K562 (cell line): ENCODE results near the gene CPNE8. TPM values are rescaled to one million over a fixed set of nuclear protein-coding genes. Genes with fewer than 3 reads are reported as not detected.

Experiments used
- ATAC-seq: fragments of 200-7000 bp; cut with Tn5 transposase; 3 replicates; pipeline ENCODE4 v1.9.1; 2020; ENCODE audit warnings: moderate library complexity
- BruUV-seq: library from RNA; stranded (reverse); fragments of 400-500 nt; replicated peaks from 2 replicates; lab custom pipeline; 2021; lab: Mats Ljungman, UMichigan
- CTCF ChIA-PET: fragments of 300-600 bp; formaldehyde crosslinking; extraction: SDS; loops from one replicate; lab custom pipeline; 2021; ENCODE audit warnings: low intra/inter-chr PET ratio; lab: Yijun Ruan, JAX
- POLR2A ChIA-PET: fragments of 300-600, 350-650 bp; sonication (Branson Sonifier 250); formaldehyde crosslinking; extraction: SDS; loops from one replicate; lab custom pipeline; 2021; ENCODE audit warnings: antibody characterized with exemption, inconsistent platforms; lab: Yijun Ruan, JAX
- DNase-seq, 4 experiments: peaks; one replicate each; pipeline versions ENCODE4 v3.0.0 to v3.0.0-alpha.2; 2011 to 2018; ENCODE audit warnings: low spot score in 3 of 4, mixed read lengths in 3 of 4; ENCODE audit errors: extremely low read depth in 1 of 4
- FAIRE-seq: peaks from 2 replicates; lab custom pipeline; 2011; peaks lifted over from hg19 to GRCh38; lab: Jason Lieb, UNC
- H2AFZ ChIP-seq: 2 replicates; pipeline ENCODE4 v1.6.0; 2011; ENCODE audit warnings: low read depth, low read length, control low read depth, inconsistent platforms
- H3K27ac ChIP-seq: fragments of 200-600 bp; 3 replicates; pipeline ENCODE4 v1.8.0; 2011; ENCODE audit warnings: low read depth, mild to moderate bottlenecking, control low read depth, inconsistent platforms, low read length, moderate library complexity, mixed read lengths; ENCODE audit errors: extremely low read depth
- H3K27me3 ChIP-seq, 2 experiments: fragments of 300-600 bp in 1 of 2; 2 replicates in 1 of 2; 3 replicates in 1 of 2; pipeline versions ENCODE4 v1.6.0 to v1.8.0; 2011; ENCODE audit warnings: inconsistent platforms in 2 of 2, low read length in 2 of 2, mild to moderate bottlenecking in 1 of 2, mixed read lengths in 1 of 2, moderate library complexity in 1 of 2; ENCODE audit not compliant: control insufficient read depth in 2 of 2, insufficient read depth in 2 of 2
- H3K36me3 ChIP-seq: fragments of 300-600 bp; 3 replicates; pipeline ENCODE4 v1.8.0; 2011; ENCODE audit warnings: mild to moderate bottlenecking, low read length, inconsistent platforms; ENCODE audit not compliant: control insufficient read depth, insufficient read depth
- H3K4me1 ChIP-seq, 2 experiments: fragments of 200-600 bp in 1 of 2; replicated peaks in 1 of 2; 2 replicates in 1 of 2; 3 replicates in 1 of 2; pipeline versions ENCODE4 v1.5.1 to v1.8.0; 2011; ENCODE audit warnings: inconsistent platforms in 2 of 2, low read length in 2 of 2, mild to moderate bottlenecking in 1 of 2, mixed read lengths in 1 of 2, moderate library complexity in 1 of 2; ENCODE audit not compliant: control insufficient read depth in 2 of 2, insufficient read depth in 2 of 2
- H3K4me2 ChIP-seq: 2 replicates; pipeline ENCODE4 v1.6.1; 2011; ENCODE audit warnings: low read length, control low read depth, inconsistent platforms, mixed read lengths; ENCODE audit not compliant: insufficient read depth
- H3K4me3 ChIP-seq: fragments of 200-600 bp; sonication (generic), shearing (Covaris generic); 2 replicates; pipeline ENCODE4 v1.5.1; 2016; ENCODE audit warnings: control low read depth, inconsistent platforms
- H3K79me2 ChIP-seq: fragments of 200-600 bp; 3 replicates; pipeline ENCODE4 v1.8.0; 2011; ENCODE audit warnings: low read length, inconsistent platforms; ENCODE audit not compliant: control insufficient read depth, insufficient read depth
- H3K9ac ChIP-seq, 2 experiments: 2 replicates each; pipeline versions ENCODE4 v1.6.0 to v1.6.1; 2011; ENCODE audit warnings: low read depth in 2 of 2, low read length in 2 of 2, control low read depth in 1 of 2, inconsistent platforms in 1 of 2, mild to moderate bottlenecking in 1 of 2, mixed read lengths in 1 of 2; ENCODE audit not compliant: insufficient read depth in 1 of 2
- H3K9me1 ChIP-seq: one replicate; pipeline ENCODE4 v1.6.0; 2011; ENCODE audit warnings: inconsistent platforms, mild to moderate bottlenecking, low read length, moderate library complexity; ENCODE audit not compliant: control insufficient read depth, insufficient read depth
- H3K9me3 ChIP-seq: replicated peaks from 2 replicates; pipeline ENCODE4 v1.5.1; 2011; ENCODE audit warnings: low read depth, low read length, inconsistent platforms; ENCODE audit not compliant: control insufficient read depth, insufficient read depth
- H4K20me1 ChIP-seq: replicated peaks from 2 replicates; pipeline ENCODE4 v1.6.1; 2011; ENCODE audit warnings: low read length, inconsistent platforms, mixed read lengths; ENCODE audit not compliant: control insufficient read depth, insufficient read depth
- EP300 ChIP-seq: IDR thresholded peaks from 2 replicates; pipeline ENCODE4 v1.6.1; 2012; ENCODE audit warnings: low read length, improper control_type of control experiment
- HDAC6 ChIP-seq: IDR thresholded peaks from 2 replicates; pipeline ENCODE4 v1.6.1; 2012; ENCODE audit warnings: low read depth, mild to moderate bottlenecking, control low read depth, inconsistent platforms, low read length, moderate library complexity
- HEY1 ChIP-seq: fragments of 250-450 bp; sonication (Bioruptor Pico); IDR thresholded peaks from 2 replicates; pipeline ENCODE4 v1.5.0; 2020; ENCODE audit warnings: mild to moderate bottlenecking, moderate library complexity, borderline replicate concordance
- KAT2B ChIP-seq: IDR thresholded peaks from one replicate; pipeline ENCODE4 v1.6.1; 2012; ENCODE audit warnings: low read depth, mild to moderate bottlenecking, control low read depth, inconsistent platforms, low read length, moderate library complexity
- NR1H2 ChIP-seq: sonication (generic); formaldehyde crosslinking; IDR thresholded peaks from 2 replicates; pipeline ENCODE4 v1.4.0; 2020; ENCODE audit warnings: mild to moderate bottlenecking, missing genetic modification reagents
- NR2C1 ChIP-seq, 2 experiments: fragments of 450-650 bp; IDR thresholded peaks; 2 replicates each; pipeline ENCODE4 v1.6.1; 2017; ENCODE audit warnings: mild to moderate bottlenecking in 2 of 2, antibody characterized with exemption in 1 of 2, inconsistent platforms in 1 of 2, missing compliant biosample characterization in 1 of 2, missing genetic modification characterization in 1 of 2
- POLR2AphosphoS5 ChIP-seq: IDR thresholded peaks from 2 replicates; pipeline ENCODE4 v1.6.1; 2011; ENCODE audit warnings: mild to moderate bottlenecking, low read depth, low read length, moderate library complexity; ENCODE audit not compliant: control insufficient read depth, insufficient read depth
- STAT5B ChIP-seq: fragments of 250-450 bp; sonication (Bioruptor Pico); IDR thresholded peaks from 2 replicates; pipeline ENCODE4 v1.8.0; 2021; ENCODE audit warnings: mild to moderate bottlenecking, inconsistent platforms
- ZC3H4 ChIP-seq: sonication (generic); formaldehyde crosslinking; IDR thresholded peaks from 2 replicates; pipeline ENCODE4 v1.9.0; 2021; ENCODE audit warnings: missing genetic modification reagents, borderline replicate concordance
- ZNF174 ChIP-seq: fragments of 250-450 bp; sonication (Bioruptor Pico); IDR thresholded peaks from 2 replicates; pipeline ENCODE4 v1.4.0; 2020; ENCODE audit warnings: mild to moderate bottlenecking
- ZNF785 ChIP-seq: fragments of 250-450 bp; sonication (Bioruptor Pico); IDR thresholded peaks from 2 replicates; pipeline ENCODE4 v1.4.0; 2020; ENCODE audit warnings: mild to moderate bottlenecking
- WGBS: fragments of 100-300 bp; shearing (Covaris generic); methylation state at CpG from one replicate; pipeline ENCODE4 v1.1.6; 2016; ENCODE audit warnings: low coverage, mixed read lengths; ENCODE audit not compliant: insufficient coverage; ENCODE audit errors: missing lambda C conversion rate; 5-methylcytosine and 5-hydroxymethylcytosine counted together
- in situ Hi-C: fragments of 300-500 bp; cut with MboI; formaldehyde crosslinking; loops from 4 replicates; pipeline ENCODE4 v1.15.0; 2018; ENCODE audit warnings: inconsistent platforms, mixed read lengths
- intact Hi-C: fragments of 100-400 bp; cut with micrococcal nuclease; formaldehyde crosslinking; loops from 2 replicates; pipeline ENCODE4 v1.14.2; 2022
- polyA plus RNA-seq, 8 experiments: library from polyadenylated mRNA; depleted of rRNA in 4 of 8; stranded (reverse) in 5 of 8; unstranded in 3 of 8; fragments of >200 nt; fragmentation: Nextera tagmentation in 2 of 8; fragmentation: Illumina TruSeq in 1 of 8; extraction: Ambion mirVana in 2 of 8; extraction: Trizol in 1 of 8; gene quantifications; 2 replicates each; pipeline versions ENCODE4 v1.2.1 to v1.2.3, GENCODE V29; 2011 to 2014; ENCODE audit warnings: inconsistent platforms in 1 of 8, missing spikeins in 1 of 8
- total RNA-seq, 7 experiments: library from RNA; depleted of rRNA in 6 of 7; stranded (reverse); fragments of >200 nt in 6 of 7; fragmentation: Illumina TruSeq in 2 of 7; extraction: Trizol in 2 of 7; gene quantifications; 2 replicates each; pipeline versions ENCODE4 v1.2.1 to v1.2.3, GENCODE V29; 2011 to 2021; ENCODE audit warnings: low replicate concordance in 1 of 7
- TF ChIP-seq, protein P1 (sequence below): sonication (generic); formaldehyde crosslinking; IDR thresholded peaks from 2 replicates; pipeline ENCODE4 v1.8.0; 2022; ENCODE audit warnings: mild to moderate bottlenecking, missing genetic modification reagents, borderline replicate concordance
- TF ChIP-seq, protein P2 (sequence below): sonication (generic); formaldehyde crosslinking; IDR thresholded peaks from 2 replicates; pipeline ENCODE4 v1.8.1; 2023; ENCODE audit warnings: mild to moderate bottlenecking, missing genetic modification reagents, moderate library complexity

The CPNE8 gene
- total and polyA plus RNA-seq, 9 of the 15 experiments (the other 6 are each of a cell fraction or from before 2014, with no cell fraction given): 2.4 to 7.0 (median 4.2) TPM

DNA sequence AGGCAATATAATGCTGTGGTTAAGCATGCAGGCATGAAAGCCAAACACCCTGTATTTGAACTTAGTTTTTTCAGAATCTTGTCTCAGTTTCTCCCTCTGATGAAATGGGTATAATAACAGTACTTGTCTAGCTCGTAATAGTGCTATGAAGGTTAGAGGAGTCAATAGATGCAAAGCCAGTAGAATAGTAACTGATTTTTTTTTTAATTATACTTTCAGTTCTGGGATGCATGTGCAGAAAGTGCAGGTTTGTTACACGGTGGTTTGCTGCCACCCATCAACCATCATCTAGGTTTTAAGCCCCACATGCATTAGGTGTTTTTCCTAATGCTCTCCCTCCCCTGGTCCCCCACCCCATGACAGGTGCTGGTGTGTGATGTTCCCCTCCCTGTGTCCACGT is 87.4 kb downstream of the CPNE8 start:
- in situ Hi-C loops: no loop called here
- BruUV-seq: no TSS peak

DNA sequence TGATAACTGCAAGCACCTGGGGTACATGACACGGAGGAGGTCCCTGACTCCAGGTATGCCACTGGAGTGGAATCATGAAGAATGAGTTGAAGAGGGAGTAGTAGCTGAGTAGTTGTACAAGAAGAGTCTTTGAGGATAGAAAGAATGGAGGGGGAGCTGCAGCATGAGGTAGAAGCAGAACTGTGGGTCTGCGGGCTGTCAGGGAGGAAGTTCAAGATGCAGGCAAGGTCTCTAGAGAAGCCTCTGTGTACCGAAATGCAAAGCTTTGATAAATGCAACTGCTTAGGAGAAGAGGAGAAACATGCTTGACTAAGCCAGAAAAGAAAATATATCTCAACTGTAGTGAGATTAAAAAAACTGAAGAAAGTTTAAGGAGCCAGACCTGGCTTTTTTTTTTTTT is 91.5 kb downstream of the CPNE8 start:
- no peak for TF ChIP-seq ZC3H4
- no peak for TF ChIP-seq ZNF174 (CRISPR knock-in tag)
- no peak for TF ChIP-seq KAT2B
- no peak for TF ChIP-seq NR1H2 (CRISPR knock-in tag)
- TF ChIP-seq, protein P1, sequence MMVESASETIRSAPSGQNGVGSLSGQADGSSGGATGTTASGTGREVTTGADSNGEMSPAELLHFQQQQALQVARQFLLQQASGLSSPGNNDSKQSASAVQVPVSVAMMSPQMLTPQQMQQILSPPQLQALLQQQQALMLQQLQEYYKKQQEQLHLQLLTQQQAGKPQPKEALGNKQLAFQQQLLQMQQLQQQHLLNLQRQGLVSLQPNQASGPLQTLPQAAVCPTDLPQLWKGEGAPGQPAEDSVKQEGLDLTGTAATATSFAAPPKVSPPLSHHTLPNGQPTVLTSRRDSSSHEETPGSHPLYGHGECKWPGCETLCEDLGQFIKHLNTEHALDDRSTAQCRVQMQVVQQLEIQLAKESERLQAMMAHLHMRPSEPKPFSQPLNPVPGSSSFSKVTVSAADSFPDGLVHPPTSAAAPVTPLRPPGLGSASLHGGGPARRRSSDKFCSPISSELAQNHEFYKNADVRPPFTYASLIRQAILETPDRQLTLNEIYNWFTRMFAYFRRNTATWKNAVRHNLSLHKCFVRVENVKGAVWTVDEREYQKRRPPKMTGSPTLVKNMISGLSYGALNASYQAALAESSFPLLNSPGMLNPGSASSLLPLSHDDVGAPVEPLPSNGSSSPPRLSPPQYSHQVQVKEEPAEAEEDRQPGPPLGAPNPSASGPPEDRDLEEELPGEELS (CRISPR knock-in tag): no peak
- no peak for TF ChIP-seq EP300
- TF ChIP-seq STAT5B: no peak
- TF ChIP-seq POLR2AphosphoS5: no peak
- TF ChIP-seq NR2C1 (IDR thresholded peaks at IDR 0.05): no peak
- no peak for TF ChIP-seq NR2C1 (tag; IDR thresholded peaks at IDR 0.05)
- TF ChIP-seq, protein P2, sequence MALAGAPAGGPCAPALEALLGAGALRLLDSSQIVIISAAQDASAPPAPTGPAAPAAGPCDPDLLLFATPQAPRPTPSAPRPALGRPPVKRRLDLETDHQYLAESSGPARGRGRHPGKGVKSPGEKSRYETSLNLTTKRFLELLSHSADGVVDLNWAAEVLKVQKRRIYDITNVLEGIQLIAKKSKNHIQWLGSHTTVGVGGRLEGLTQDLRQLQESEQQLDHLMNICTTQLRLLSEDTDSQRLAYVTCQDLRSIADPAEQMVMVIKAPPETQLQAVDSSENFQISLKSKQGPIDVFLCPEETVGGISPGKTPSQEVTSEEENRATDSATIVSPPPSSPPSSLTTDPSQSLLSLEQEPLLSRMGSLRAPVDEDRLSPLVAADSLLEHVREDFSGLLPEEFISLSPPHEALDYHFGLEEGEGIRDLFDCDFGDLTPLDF: no peak
- ChIA-PET POLR2A (no interaction called here), CTCF (no interaction called here)
- H3K79me2 ChIP-seq: no peaks in the 10 kb centered on the region
- intact Hi-C loops (no loop called here), in situ Hi-C loops (no loop called here)
- H3K9me3 ChIP-seq: no peaks in the 10 kb centered on the region
- H3K4me3 ChIP-seq: no peak overlapping the region
- DNase-seq (no peak), FAIRE-seq (no peak), ATAC-seq (no peak)
- no peaks in the 10 kb centered on the region for H4K20me1 ChIP-seq
- no peak overlapping the region for H3K4me2 ChIP-seq
- no peaks in the 10 kb centered on the region for H3K9me1 ChIP-seq
- H3K27me3 ChIP-seq: no peaks in the 10 kb centered on the region
- H2AFZ ChIP-seq: no peak overlapping the region
- no peak overlapping the region for H3K9ac ChIP-seq
- no peaks in the 10 kb centered on the region for H3K36me3 ChIP-seq
- H3K27ac ChIP-seq: no peak overlapping the region
- no peaks in the 10 kb centered on the region for H3K4me1 ChIP-seq
- 36% methylated on average over 3 of the region's 3 CpGs for WGBS
- no TSS peak for BruUV-seq

More for the DNA sequence above, 87.4 kb downstream of the CPNE8 start:
- Histone ChIP-seq H3K4me1 (no peaks in the 10 kb centered on the region), H3K9me3 (no peaks in the 10 kb centered on the region), H3K27ac (no peak overlapping the region), H3K4me3 (no peak overlapping the region), H3K36me3 (no peaks in the 10 kb centered on the region), H3K9ac (no peak overlapping the region), H3K27me3 (no peaks in the 10 kb centered on the region), H4K20me1 (no peaks in the 10 kb centered on the region), H2AFZ (no peak overlapping the region), H3K4me2 (no peak overlapping the region), H3K79me2 (no peaks in the 10 kb centered on the region), H3K9me1 (no peaks in the 10 kb centered on the region)
- WGBS: 10% methylated on average over 3 of the region's 3 CpGs
- FAIRE-seq: no peak
- no peak for TF ChIP-seq HDAC6
- no peak for TF ChIP-seq HEY1
- TF ChIP-seq ZNF785 (CRISPR knock-in tag): no peak
- no peak for ATAC-seq
- ChIA-PET CTCF (interaction anchor here (0.7 kb wide), 1 partner anchor 350 kb away, joined by 3 read pairs; no protein-coding TSS in a partner anchor), POLR2A (no interaction called here)
- DNase-seq: no peak
- intact Hi-C loops: no loop called here
